ENCODE results near the gene CST6.

Gene CST6, protein sequence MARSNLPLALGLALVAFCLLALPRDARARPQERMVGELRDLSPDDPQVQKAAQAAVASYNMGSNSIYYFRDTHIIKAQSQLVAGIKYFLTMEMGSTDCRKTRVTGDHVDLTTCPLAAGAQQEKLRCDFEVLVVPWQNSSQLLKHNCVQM

GRCh38 chr11:66011785-66012303 is at the start of gene CST6:
TSS of gene CST6 (plus strand) at chr11:66012008. CDS start at chr11:66012045, 37 bp downstream.
- H3K27ac ChIP-seq, result no peak within 1 kb of the TSS
- no peak for TF ChIP-seq ZFX (IDR thresholded peaks at IDR 0.05)
- TF ChIP-seq, protein P1, sequence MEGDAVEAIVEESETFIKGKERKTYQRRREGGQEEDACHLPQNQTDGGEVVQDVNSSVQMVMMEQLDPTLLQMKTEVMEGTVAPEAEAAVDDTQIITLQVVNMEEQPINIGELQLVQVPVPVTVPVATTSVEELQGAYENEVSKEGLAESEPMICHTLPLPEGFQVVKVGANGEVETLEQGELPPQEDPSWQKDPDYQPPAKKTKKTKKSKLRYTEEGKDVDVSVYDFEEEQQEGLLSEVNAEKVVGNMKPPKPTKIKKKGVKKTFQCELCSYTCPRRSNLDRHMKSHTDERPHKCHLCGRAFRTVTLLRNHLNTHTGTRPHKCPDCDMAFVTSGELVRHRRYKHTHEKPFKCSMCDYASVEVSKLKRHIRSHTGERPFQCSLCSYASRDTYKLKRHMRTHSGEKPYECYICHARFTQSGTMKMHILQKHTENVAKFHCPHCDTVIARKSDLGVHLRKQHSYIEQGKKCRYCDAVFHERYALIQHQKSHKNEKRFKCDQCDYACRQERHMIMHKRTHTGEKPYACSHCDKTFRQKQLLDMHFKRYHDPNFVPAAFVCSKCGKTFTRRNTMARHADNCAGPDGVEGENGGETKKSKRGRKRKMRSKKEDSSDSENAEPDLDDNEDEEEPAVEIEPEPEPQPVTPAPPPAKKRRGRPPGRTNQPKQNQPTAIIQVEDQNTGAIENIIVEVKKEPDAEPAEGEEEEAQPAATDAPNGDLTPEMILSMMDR (conservative IDR thresholded peaks at IDR 0.05), result no peak

DNA sequence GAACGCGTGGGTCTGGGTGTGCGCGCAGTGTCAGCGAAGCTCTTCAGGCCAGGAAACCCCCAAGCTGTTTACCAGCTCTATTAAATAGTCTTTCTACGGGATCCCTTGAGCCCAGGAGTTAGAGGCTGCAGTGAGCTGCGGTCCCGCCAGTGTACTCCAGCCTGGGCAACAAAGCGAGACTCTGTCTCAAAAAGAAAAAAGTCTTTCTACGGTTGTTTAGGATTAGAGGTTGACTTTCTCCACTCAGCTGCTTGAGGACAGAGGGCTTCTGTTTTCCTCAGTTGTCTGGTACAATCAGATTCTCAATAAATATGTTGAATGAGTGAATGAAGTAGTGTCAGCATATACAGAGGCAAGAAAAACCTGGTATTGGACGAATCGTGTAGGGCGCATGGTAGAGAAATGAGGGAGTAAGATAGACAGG is 49.7 kb upstream of the CST6 start:
- TF ChIP-seq, protein P1 (conservative IDR thresholded peaks at IDR 0.05), result no peak
- TF ChIP-seq ZFX (IDR thresholded peaks at IDR 0.05), result no peak
- H3K27ac ChIP-seq, result peak overlapping the region; percentile 93

GRCh38 chr11:65964906-65965305 is 46.9 kb upstream of the CST6 start:
- no peak overlapping the region for H3K27ac ChIP-seq
- TF ChIP-seq, protein P1 (conservative IDR thresholded peaks at IDR 0.05), result no peak
- no peak for TF ChIP-seq ZFX (IDR thresholded peaks at IDR 0.05)

GRCh38 chr11:65965986-65966762 is 45.6 kb upstream of the CST6 start:
- TF ChIP-seq ZFX (IDR thresholded peaks at IDR 0.05), result no peak
- TF ChIP-seq, protein P1 (conservative IDR thresholded peaks at IDR 0.05), result no peak
- no peak overlapping the region for H3K27ac ChIP-seq

GRCh38 chr11:65967329-65967934 is 44.4 kb upstream of the CST6 start:
- no peak for TF ChIP-seq ZFX (IDR thresholded peaks at IDR 0.05)
- TF ChIP-seq, protein P1 (conservative IDR thresholded peaks at IDR 0.05), result no peak
- H3K27ac ChIP-seq, result no peak overlapping the region

GRCh38 chr11:65968600-65969482 is 43.0 kb upstream of the CST6 start:
- no peak for TF ChIP-seq ZFX (IDR thresholded peaks at IDR 0.05)
- TF ChIP-seq, protein P1 (conservative IDR thresholded peaks at IDR 0.05), result no peak
- no peak overlapping the region for H3K27ac ChIP-seq

All from C4-2B (cell line).